Thymus (tissue), 14 donors: ENCODE results near the gene DUSP2. TPM values are rescaled to one million over a fixed set of nuclear protein-coding genes. Genes with fewer than 3 reads are reported as not detected.
A peak's percentile ranks its signal among the peaks of the same experiment; 100 is the strongest.

Experiments
- DNase-seq, 9 donors: peaks; one replicate each; pipeline ENCODE4 v3.0.0-alpha.2; 2013; ENCODE audit warnings: low spot score in 9 of 9, low read depth in 6 of 9, missing footprints in 1 of 9
- H3K27ac ChIP-seq, 2 donors: one replicate each; pipeline ENCODE4 v1.5.1; 2013; ENCODE audit warnings: control low read depth in 1 of 2, low read depth in 1 of 2, low read length in 1 of 2, mild to moderate bottlenecking in 1 of 2, moderate library complexity in 1 of 2
- H3K27me3 ChIP-seq, 2 donors: one replicate each; pipeline ENCODE4 v1.5.1; 2013; ENCODE audit warnings: low read length in 1 of 2; ENCODE audit not compliant: control insufficient read depth in 2 of 2, insufficient read depth in 1 of 2
- H3K36me3 ChIP-seq, 2 donors: one replicate each; pipeline ENCODE4 v1.5.1; 2013; ENCODE audit warnings: low read length in 1 of 2, mild to moderate bottlenecking in 1 of 2, moderate library complexity in 1 of 2; ENCODE audit not compliant: control insufficient read depth in 2 of 2, insufficient read depth in 2 of 2
- H3K4me1 ChIP-seq, 2 donors: one replicate each; pipeline ENCODE4 v1.5.1; 2013; ENCODE audit warnings: low read length in 2 of 2; ENCODE audit not compliant: control insufficient read depth in 2 of 2, insufficient read depth in 2 of 2
- H3K4me3 ChIP-seq, 2 donors: one replicate each; pipeline ENCODE4 v1.5.1; 2013; ENCODE audit warnings: low read length in 2 of 2, control low read depth in 1 of 2, mild to moderate bottlenecking in 1 of 2
- H3K9me3 ChIP-seq, 2 donors: one replicate each; pipeline ENCODE4 v1.5.1; 2013; ENCODE audit warnings: low read length in 1 of 2, mild to moderate bottlenecking in 1 of 2; ENCODE audit not compliant: control insufficient read depth in 2 of 2, insufficient read depth in 1 of 2
- WGBS: extraction: QIAGEN DNeasy Blood & Tissue Kit; methylation state at CpG from one replicate; pipeline ENCODE4 v1.1.7; 2013; 5-methylcytosine and 5-hydroxymethylcytosine counted together
- long read RNA-seq, 10 donors: transcript quantifications; one replicate each; lab custom pipeline, GENCODE V29; 2026
- polyA plus RNA-seq: library from polyadenylated mRNA; stranded (reverse); fragments of 200-250 nt; gene quantifications from one replicate; pipeline ENCODE4 v1.2.3, GENCODE V29; 2013
- total RNA-seq: library from RNA; stranded (reverse); fragments of 120-200 nt; gene quantifications from one replicate; pipeline ENCODE4 v1.2.4, GENCODE V29; 2013
- donor health status: healthy.

The DUSP2 gene
- total RNA-seq (60.0 TPM), polyA plus RNA-seq (208 TPM)
- long read RNA-seq, donor 1, partial matches to known transcripts, result 0 of 3 reads
- long read RNA-seq, donor 1, other reads (novel, unspliced or antisense), result 0 of 3 reads
- long read RNA-seq, donor 2, transcript DUSP2-201 (4 exons, 1,688 nt), result major isoform, 91 of 112 reads
- long read RNA-seq, donor 2, partial matches to known transcripts, result 5 of 112 reads
- long read RNA-seq, donor 2, other reads (novel, unspliced or antisense), result 12 of 112 reads
- long read RNA-seq, donor 3, transcript DUSP2-201 (4 exons, 1,688 nt), result major isoform, 45 of 58 reads
- long read RNA-seq, donor 3, partial matches to known transcripts, result 9 of 58 reads
- long read RNA-seq, donor 3, other reads (novel, unspliced or antisense), result 0 of 58 reads
- long read RNA-seq, donor 4, transcript DUSP2-201 (4 exons, 1,688 nt), result major isoform, 19 of 20 reads
- long read RNA-seq, donor 4, partial matches to known transcripts, result 0 of 20 reads
- long read RNA-seq, donor 4, other reads (novel, unspliced or antisense), result 0 of 20 reads
- long read RNA-seq, donor 5, transcript DUSP2-201 (4 exons, 1,688 nt), result major isoform, 39 of 43 reads
- long read RNA-seq, donor 5, partial matches to known transcripts, result 0 of 43 reads
- long read RNA-seq, donor 5, other reads (novel, unspliced or antisense), result 0 of 43 reads
- long read RNA-seq, donor 6, transcript DUSP2-201 (4 exons, 1,688 nt), result major isoform, 28 of 29 reads
- long read RNA-seq, donor 6, partial matches to known transcripts, result 0 of 29 reads
- long read RNA-seq, donor 6, other reads (novel, unspliced or antisense), result 0 of 29 reads
- long read RNA-seq, donor 7, transcript DUSP2-201 (4 exons, 1,688 nt), result major isoform, 19 of 19 reads
- long read RNA-seq, donor 7, partial matches to known transcripts, result 0 of 19 reads
- long read RNA-seq, donor 7, other reads (novel, unspliced or antisense), result 0 of 19 reads
- long read RNA-seq, donor 8, transcript DUSP2-201 (4 exons, 1,688 nt), result major isoform, 13 of 15 reads
- long read RNA-seq, donor 8, partial matches to known transcripts, result 0 of 15 reads
- long read RNA-seq, donor 8, other reads (novel, unspliced or antisense), result 0 of 15 reads
- long read RNA-seq, donor 9, transcript DUSP2-201 (4 exons, 1,688 nt), result major isoform, 10 of 10 reads
- long read RNA-seq, donor 9, partial matches to known transcripts, result 0 of 10 reads
- long read RNA-seq, donor 9, other reads (novel, unspliced or antisense), result 0 of 10 reads
- long read RNA-seq, donor 10, transcript DUSP2-201 (4 exons, 1,688 nt), result major isoform, 28 of 31 reads
- long read RNA-seq, donor 10, partial matches to known transcripts, result 0 of 31 reads
- long read RNA-seq, donor 10, other reads (novel, unspliced or antisense), result 0 of 31 reads

GRCh38 chr2:96145036-96145847, at the start of gene DUSP2:
Gene DUSP2 (minus strand): TSS chr2:96145440. CDS start chr2:96145354, 86 bp downstream.
- H3K27ac ChIP-seq, result peak within 1 kb of the TSS; percentile 96 to 99
- no peaks in the 10 kb centered on the region for H3K9me3 ChIP-seq
- peaks cover 48 to 80% of the 10 kb centered on the region in 2 donors for H3K4me1 ChIP-seq
- peak in 5 of 9 donors; percentile 76 to 93 (median 86) for DNase-seq
- H3K36me3 ChIP-seq, result peaks cover 26 to 29% of the 10 kb centered on the region in 2 donors
- peak within 1 kb of the TSS; percentile 75 to 84 for H3K4me3 ChIP-seq
- peaks cover 0 to 2% of the 10 kb centered on the region in 2 donors for H3K27me3 ChIP-seq
- WGBS, result under 1% methylated on average over 94 of the region's 94 CpGs

- no peak overlapping the region for H3K4me3 ChIP-seq
- H3K27ac ChIP-seq, result no peak overlapping the region
- 98% methylated on average over 11 of the region's 11 CpGs for WGBS
- no peaks in the 10 kb centered on the region for H3K9me3 ChIP-seq
- no peaks in the 10 kb centered on the region for H3K27me3 ChIP-seq
- DNase-seq, result no peak
- no peaks in the 10 kb centered on the region for H3K4me1 ChIP-seq
- peaks cover 55 to 68% of the 10 kb centered on the region in 2 donors for H3K36me3 ChIP-seq
Measured at GRCh38 chr2:96191937-96192670, 46.9 kb upstream of the DUSP2 start.

- DNase-seq, result no peak
- peaks cover 70 to 84% of the 10 kb centered on the region in 2 donors for H3K36me3 ChIP-seq
- H3K4me3 ChIP-seq, result no peak overlapping the region
- H3K27me3 ChIP-seq, result no peaks in the 10 kb centered on the region
- no peak overlapping the region for H3K27ac ChIP-seq
- H3K9me3 ChIP-seq, result no peaks in the 10 kb centered on the region
- WGBS, result 97% methylated on average over 12 of the region's 12 CpGs
- H3K4me1 ChIP-seq, result no peaks in the 10 kb centered on the region
Measured at GRCh38 chr2:96188821-96189526, 43.7 kb upstream of the DUSP2 start.

GRCh38 chr2:96186562-96186961, 41.3 kb upstream of the DUSP2 start:
- Histone ChIP-seq H3K36me3 (peaks cover 54 to 65% of the 10 kb centered on the region in 2 donors), H3K4me3 (no peak overlapping the region), H3K27ac (no peak overlapping the region), H3K4me1 (no peaks in the 10 kb centered on the region), H3K27me3 (no peaks in the 10 kb centered on the region), H3K9me3 (no peaks in the 10 kb centered on the region)
- DNase-seq, result no peak
- WGBS, result 98% methylated on average over 5 of the region's 5 CpGs

- no peaks in the 10 kb centered on the region for H3K27me3 ChIP-seq
- no peak overlapping the region for H3K4me3 ChIP-seq
- H3K36me3 ChIP-seq, result peaks cover 45 to 54% of the 10 kb centered on the region in 2 donors
- H3K4me1 ChIP-seq, result peaks cover 2 to 5% of the 10 kb centered on the region in 2 donors
- H3K9me3 ChIP-seq, result no peaks in the 10 kb centered on the region
- no peak for DNase-seq
- no peak overlapping the region for H3K27ac ChIP-seq
- WGBS, result 95% methylated on average over 1 of the region's 1 CpG
Measured at GRCh38 chr2:96185516-96185915, 40.3 kb upstream of the DUSP2 start.

- Histone ChIP-seq H3K27ac (no peak overlapping the region), H3K27me3 (no peaks in the 10 kb centered on the region), H3K4me3 (no peak overlapping the region), H3K9me3 (no peaks in the 10 kb centered on the region), H3K4me1 (peaks cover 2 to 7% of the 10 kb centered on the region in 2 donors), H3K36me3 (peaks cover 41 to 49% of the 10 kb centered on the region in 2 donors)
- WGBS, result 96% methylated on average over 8 of the region's 8 CpGs
- no peak for DNase-seq
Measured at GRCh38 chr2:96184989-96185388, 39.7 kb upstream of the DUSP2 start.

GRCh38 chr2:96184188-96184587, 38.9 kb upstream of the DUSP2 start:
- DNase-seq, result no peak
- Histone ChIP-seq H3K27ac (no peak overlapping the region), H3K4me1 (peaks cover 2 to 7% of the 10 kb centered on the region in 2 donors), H3K36me3 (peaks cover 39 to 46% of the 10 kb centered on the region in 2 donors), H3K4me3 (no peak overlapping the region), H3K9me3 (no peaks in the 10 kb centered on the region), H3K27me3 (no peaks in the 10 kb centered on the region)
- 98% methylated on average over 8 of the region's 8 CpGs for WGBS
